GM12878 (cell line): ENCODE results near the gene FAR2. TPM values are rescaled to one million over a fixed set of nuclear protein-coding genes. Genes with fewer than 3 reads are reported as not detected.

Experiments
- ATAC-seq: fragments of 200-7000 bp; cut with Tn5 transposase; 3 replicates; pipeline ENCODE4 v1.9.1; 2020; ENCODE audit warnings: mild to moderate bottlenecking, moderate library complexity
- BruUV-seq: library from RNA; stranded (reverse); fragments of 400-500 nt; replicated peaks from 2 replicates; lab custom pipeline; 2021; lab: Mats Ljungman, UMichigan
- CTCF ChIA-PET: fragments of 300-600 bp; sonication (Branson Sonifier 250); formaldehyde crosslinking; extraction: SDS; loops from one replicate; lab custom pipeline; 2021; ENCODE audit warnings: inconsistent platforms; lab: Yijun Ruan, JAX
- POLR2A ChIA-PET: fragments of 350-600 bp; formaldehyde crosslinking; extraction: SDS; loops from one replicate; lab custom pipeline; 2021; ENCODE audit warnings: inconsistent platforms; lab: Charles Lee
- RAD21 ChIA-PET: fragments of 300-600 bp; sonication (Branson Sonifier 250); formaldehyde crosslinking; loops from one replicate; lab custom pipeline; 2023; ENCODE audit warnings: antibody characterized with exemption; ENCODE audit not compliant: unreplicated experiment; lab: Charles Lee
- SMC1A ChIA-PET: fragments of 300-600 bp; sonication (Branson Sonifier 250); formaldehyde crosslinking; loops from one replicate; lab custom pipeline; 2023; ENCODE audit not compliant: unreplicated experiment, uncharacterized antibody; lab: Charles Lee
- DNase-seq: peaks from one replicate; pipeline ENCODE4 v3.0.0-alpha.2; 2011; ENCODE audit warnings: low read depth, low spot score
- FAIRE-seq: peaks from 3 replicates; lab custom pipeline; 2011; peaks lifted over from hg19 to GRCh38; lab: Jason Lieb, UNC
- H2AFZ ChIP-seq: 2 replicates; pipeline ENCODE4 v1.6.0; 2011; ENCODE audit warnings: low read depth, low read length, control low read depth; ENCODE audit not compliant: control insufficient read depth
- H3K27ac ChIP-seq: 2 replicates; pipeline ENCODE4 v1.5.1; 2011; ENCODE audit warnings: control low read depth; ENCODE audit not compliant: control insufficient read depth, insufficient read depth
- H3K27me3 ChIP-seq, 2 experiments: replicated peaks in 1 of 2; 2 replicates each; pipeline versions ENCODE4 v1.6.0 to v1.6.1; 2011; ENCODE audit warnings: low read length in 1 of 2; ENCODE audit not compliant: control insufficient read depth in 2 of 2, insufficient read depth in 2 of 2
- H3K36me3 ChIP-seq, 2 experiments: 2 replicates each; pipeline ENCODE4 v1.5.1; 2011; ENCODE audit warnings: low read length in 1 of 2; ENCODE audit not compliant: control insufficient read depth in 2 of 2, insufficient read depth in 2 of 2
- H3K4me1 ChIP-seq: 2 replicates; pipeline ENCODE4 v1.6.1; 2011; ENCODE audit warnings: mild to moderate bottlenecking, low read length, moderate library complexity, mixed read lengths; ENCODE audit not compliant: control insufficient read depth, insufficient read depth
- H3K4me2 ChIP-seq: 2 replicates; pipeline ENCODE4 v1.6.0; 2011; ENCODE audit warnings: control low read depth; ENCODE audit not compliant: control insufficient read depth, insufficient read depth
- H3K4me3 ChIP-seq: fragments of 200-600 bp; sonication (generic); 2 replicates; pipeline ENCODE4 v1.5.1; 2016
- H3K79me2 ChIP-seq: 2 replicates; pipeline ENCODE4 v1.6.0; 2011; ENCODE audit warnings: low read length; ENCODE audit not compliant: control insufficient read depth, insufficient read depth
- H3K9ac ChIP-seq: 2 replicates; pipeline ENCODE4 v1.8.0; 2011; ENCODE audit warnings: low read length, control low read depth, mixed read lengths; ENCODE audit not compliant: control insufficient read depth, insufficient read depth
- H3K9me3 ChIP-seq: replicated peaks from 3 replicates; pipeline ENCODE4 v1.5.1; 2011; ENCODE audit warnings: mild to moderate bottlenecking, low read length; ENCODE audit not compliant: control insufficient read depth, insufficient read depth
- H4K20me1 ChIP-seq: 2 replicates; pipeline ENCODE4 v1.6.0; 2011; ENCODE audit not compliant: control insufficient read depth, insufficient read depth
- ASH2L ChIP-seq: fragments of 300-600, 200-600 bp; sonication (generic); IDR thresholded peaks from 2 replicates; pipeline ENCODE4 v1.6.1; 2017; ENCODE audit warnings: low read depth, mild to moderate bottlenecking, borderline replicate concordance
- BCLAF1 ChIP-seq: fragments of 450-650 bp; IDR thresholded peaks from 2 replicates; pipeline ENCODE4 v1.6.1; 2017; ENCODE audit warnings: antibody characterized with exemption, mild to moderate bottlenecking, moderate library complexity
- CBX3 ChIP-seq: fragments of 200-600 bp; sonication (generic); IDR thresholded peaks from 2 replicates; pipeline ENCODE4 v1.6.1; 2016; ENCODE audit warnings: low read depth, borderline replicate concordance
- ESRRA ChIP-seq: IDR thresholded peaks from 2 replicates; pipeline ENCODE4 v1.6.1; 2012; ENCODE audit warnings: mild to moderate bottlenecking, low read length, improper control_type of control experiment
- FOS ChIP-seq: IDR thresholded peaks from 3 replicates; pipeline ENCODE4 v1.6.1; 2011; ENCODE audit warnings: borderline replicate concordance; ENCODE audit not compliant: insufficient read length; ENCODE audit errors: extremely low read depth
- GABPA ChIP-seq: IDR thresholded peaks from 2 replicates; pipeline ENCODE4 v1.6.1; 2014; ENCODE audit warnings: antibody characterized with exemption, low read depth, mild to moderate bottlenecking, inconsistent platforms
- HDAC2 ChIP-seq: fragments of 200-600 bp; sonication (generic); IDR thresholded peaks from 2 replicates; pipeline ENCODE4 v1.6.1; 2017
- IRF5 ChIP-seq: fragments of 450-650 bp; IDR thresholded peaks from 2 replicates; pipeline ENCODE4 v1.6.1; 2017; ENCODE audit warnings: borderline replicate concordance
- JUNB ChIP-seq: IDR thresholded peaks from 2 replicates; pipeline ENCODE4 v1.6.1; 2016; ENCODE audit warnings: antibody characterized with exemption, mild to moderate bottlenecking
- MEF2B ChIP-seq: fragments of 450-650 bp; IDR thresholded peaks from 2 replicates; pipeline ENCODE4 v1.6.1; 2018; ENCODE audit warnings: mild to moderate bottlenecking, moderate library complexity; ENCODE audit not compliant: partially characterized antibody, poor library complexity, severe bottlenecking
- PBX3 ChIP-seq: IDR thresholded peaks from 2 replicates; pipeline ENCODE4 v1.6.1; 2011; ENCODE audit warnings: mild to moderate bottlenecking, low read depth, low read length, moderate library complexity; ENCODE audit not compliant: insufficient replicate concordance
- RAD21 ChIP-seq: IDR thresholded peaks from 2 replicates; pipeline ENCODE4 v1.6.1; 2011; ENCODE audit warnings: mild to moderate bottlenecking, low read depth, low read length, moderate library complexity; ENCODE audit not compliant: insufficient read depth
- RB1 ChIP-seq: fragments of 450-650 bp; formaldehyde crosslinking; IDR thresholded peaks from 2 replicates; pipeline ENCODE4 v1.6.1; 2017; ENCODE audit warnings: mild to moderate bottlenecking, borderline replicate concordance
- RUNX3 ChIP-seq: IDR thresholded peaks from 2 replicates; pipeline ENCODE4 v1.6.1; 2012; ENCODE audit warnings: low read length, inconsistent platforms
- SIX5 ChIP-seq: IDR thresholded peaks from 2 replicates; pipeline ENCODE4 v1.6.1; 2011; ENCODE audit warnings: mild to moderate bottlenecking, low read depth, low read length, moderate library complexity; ENCODE audit not compliant: severe bottlenecking
- SREBF2 ChIP-seq: IDR thresholded peaks from 2 replicates; pipeline ENCODE4 v1.6.1; 2012; ENCODE audit warnings: mild to moderate bottlenecking, low read length
- ZNF207 ChIP-seq: fragments of 450-650 bp; IDR thresholded peaks from 2 replicates; pipeline ENCODE4 v1.6.1; 2014; ENCODE audit warnings: antibody characterized with exemption, mild to moderate bottlenecking, borderline replicate concordance
- WGBS: methylation state at CpG from one replicate; pipeline ENCODE4 v1.1.6; 2016; ENCODE audit warnings: low lambda C conversion rate; ENCODE audit not compliant: insufficient replicate concordance, insufficient coverage; ENCODE audit errors: missing lambda C conversion rate; 5-methylcytosine and 5-hydroxymethylcytosine counted together
- in situ Hi-C: fragments of 300-500 bp; cut with MboI; formaldehyde crosslinking; loops from 9 replicates; pipeline ENCODE4 v1.14.3; 2018; ENCODE audit warnings: mixed read lengths
- intact Hi-C: fragments of 100-400 bp; cut with micrococcal nuclease; formaldehyde crosslinking; loops from one replicate; pipeline ENCODE4 v1.14.2; 2022; ENCODE audit not compliant: unreplicated experiment
- polyA plus RNA-seq, 11 experiments: library from polyadenylated mRNA; depleted of rRNA in 4 of 11; unstranded in 6 of 11; stranded (reverse) in 5 of 11; fragments of >200 nt; fragmentation: Nextera tagmentation in 4 of 11; fragmentation: Illumina TruSeq in 1 of 11; extraction: Ambion mirVana in 4 of 11; extraction: Trizol in 1 of 11; gene quantifications; 1 replicate in 1 of 11; 2 replicates in 10 of 11; pipeline versions ENCODE4 v1.2.1 to v1.2.3, GENCODE V29; 2011 to 2016; ENCODE audit warnings: inconsistent platforms in 2 of 11, missing spikeins in 2 of 11, low read depth in 1 of 11
- total RNA-seq, 4 experiments: library from RNA; depleted of rRNA in 3 of 4; stranded (reverse); fragments of >200 nt in 3 of 4; fragmentation: Illumina TruSeq in 1 of 4; extraction: Trizol in 1 of 4; gene quantifications; 2 replicates each; pipeline versions ENCODE4 v1.2.1 to v1.2.3, GENCODE V29; 2013 to 2021

Gene FAR2
- total and polyA plus RNA-seq, 10 of the 15 experiments (the other 5 are each of a cell fraction or from before 2014, with no cell fraction given) = 0.50 to 1.1 (median 0.65) TPM

- no peak overlapping the region for H3K4me3 ChIP-seq
- H2AFZ ChIP-seq = no peak overlapping the region
- TF ChIP-seq SIX5 (no peak), RAD21 (no peak), RB1 (no peak), FOS (no peak), MEF2B (no peak), ASH2L (no peak), BCLAF1 (no peak), ESRRA (no peak), JUNB (no peak), SREBF2 (no peak), GABPA (no peak), ZNF207 (no peak), IRF5 (no peak), HDAC2 (no peak), PBX3 (no peak), CBX3 (no peak), RUNX3 (no peak)
- TF ChIP-seq, all 136 proteins: peak for 0
- intact Hi-C loops (no loop called here), in situ Hi-C loops (no loop called here)
- ChIA-PET SMC1A (interaction anchor here (1.4 kb wide), 1 partner anchor 89 kb away, joined by 4 read pairs; no protein-coding TSS in a partner anchor), CTCF (interaction anchor here (1.2 kb wide), 1 partner anchor 14 kb away, joined by 4 read pairs; no protein-coding TSS in a partner anchor), RAD21 (interaction anchor here (0.5 to 1.2 kb wide), 2 partner anchors 11 to 158 kb away, joined by 3 read pairs; no protein-coding TSS in a partner anchor), POLR2A (no interaction called here)
- Histone ChIP-seq H3K9ac (no peak overlapping the region), H3K79me2 (no peaks in the 10 kb centered on the region), H3K9me3 (no peaks in the 10 kb centered on the region), H3K4me1 (peaks cover 11% of the 10 kb centered on the region), H3K4me2 (no peak overlapping the region), H3K27me3 (no peaks in the 10 kb centered on the region; a peak in 2 of 4 replicates), H3K27ac (no peak overlapping the region), H4K20me1 (no peaks in the 10 kb centered on the region), H3K36me3 (no peaks in the 10 kb centered on the region)
- WGBS = 21% methylated on average over 4 of the region's 4 CpGs
- DNase-seq (no peak), FAIRE-seq (no peak), ATAC-seq (no peak)
- no TSS peak for BruUV-seq
Observed at GRCh38 chr12:29152981-29153630, 4.0 kb downstream of the FAR2 start.
